ENCODE data around the gene EIF2AK3. TPM values are rescaled to one million over a fixed set of nuclear protein-coding genes. Genes with fewer than 3 reads are reported as not detected.
"Not testable (repeated sequence)": the region's sequence is repeated elsewhere in the genome, so short reads cannot be mapped to it uniquely, and the experiment has no call there.

EIF2AK3 gene
- total RNA-seq, 5 donors from 2014 or later (not counting 1 experiment from before 2014, with no cell fraction given): 20.3 to 33.8 (median 25.6) TPM

- Histone ChIP-seq H3K4me1 (ENCODE audit: control insufficient read depth in 1 of 2, extremely low read depth in 1 of 2, insufficient read depth in 2 of 2, low read length in 2 of 2) (no peaks in the 10 kb centered on the region), H3K27ac (ENCODE audit: low read length) (no peak overlapping the region), H3K36me3 (ENCODE audit: control insufficient read depth in 2 of 2, extremely low read depth in 1 of 2, insufficient read depth in 1 of 2, low read length in 1 of 2) (no peaks in the 10 kb centered on the region), H3K27me3 (replicated peaks in 1 of 2; ENCODE audit: control insufficient read depth in 2 of 2, extremely low read depth in 1 of 2, insufficient read depth in 2 of 2, low read length in 1 of 2) (no peaks in the 10 kb centered on the region), H3K4me3 (ENCODE audit: control insufficient read depth in 1 of 2, extremely low read depth in 1 of 2, low read length in 1 of 2) (no peak overlapping the region), H3K9me3 (no peaks in the 10 kb centered on the region)
- WGBS (ENCODE audit: insufficient coverage): no CpG with 5 or more reads among the region's 2 CpGs
- H3K36me3 Mint-ChIP-seq: no peaks in the 10 kb centered on the region
- no peaks in the 10 kb centered on the region for H3K27me3 Mint-ChIP-seq
- DNase-seq: no peak
- H3K4me1 Mint-ChIP-seq: no peaks in the 10 kb centered on the region
- no peak overlapping the region for H3K4me3 Mint-ChIP-seq
- no peak for ATAC-seq (replicated peaks in 1 of 4)
- ChIA-PET CTCF (interaction anchor here (0.8 to 0.9 kb wide), 3 partner anchors 13 to 83 kb away, joined by 3 read pairs; no protein-coding TSS in a partner anchor), POLR2A (no interaction called here)
- no peak overlapping the region for H3K27ac Mint-ChIP-seq
- H3K9me3 Mint-ChIP-seq: no peaks in the 10 kb centered on the region
These were observed 29.9 kb upstream of the EIF2AK3 start for GRCh38 chr2:88657131-88657530.

GRCh38 chr2:88656690-88657089, 29.4 kb upstream of the EIF2AK3 start:
- DNase-seq: no peak
- no peaks in the 10 kb centered on the region for H3K4me1 Mint-ChIP-seq
- ATAC-seq (replicated peaks in 1 of 4): no peak
- no peak overlapping the region for H3K4me3 Mint-ChIP-seq
- no peak overlapping the region for H3K4me3 ChIP-seq (ENCODE audit: control insufficient read depth in 1 of 2, extremely low read depth in 1 of 2, low read length in 1 of 2)
- no peaks in the 10 kb centered on the region for H3K36me3 ChIP-seq (ENCODE audit: control insufficient read depth in 2 of 2, extremely low read depth in 1 of 2, insufficient read depth in 1 of 2, low read length in 1 of 2)
- H3K9me3 ChIP-seq: no peaks in the 10 kb centered on the region
- H3K27me3 ChIP-seq (replicated peaks in 1 of 2; ENCODE audit: control insufficient read depth in 2 of 2, extremely low read depth in 1 of 2, insufficient read depth in 2 of 2, low read length in 1 of 2): no peaks in the 10 kb centered on the region
- H3K9me3 Mint-ChIP-seq: no peaks in the 10 kb centered on the region
- H3K27ac Mint-ChIP-seq: no peak overlapping the region
- H3K27me3 Mint-ChIP-seq: no peaks in the 10 kb centered on the region
- H3K4me1 ChIP-seq (ENCODE audit: control insufficient read depth in 1 of 2, extremely low read depth in 1 of 2, insufficient read depth in 2 of 2, low read length in 2 of 2): no peaks in the 10 kb centered on the region
- WGBS (ENCODE audit: insufficient coverage): 80% methylated on average over 1 of the region's 3 CpGs
- H3K27ac ChIP-seq (ENCODE audit: low read length): no peak overlapping the region
- ChIA-PET POLR2A (no interaction called here), CTCF (interaction anchor here (0.6 to 0.9 kb wide), 3 partner anchors 47 to 107 kb away, joined by 3 read pairs; no protein-coding TSS in a partner anchor)
- H3K36me3 Mint-ChIP-seq: no peaks in the 10 kb centered on the region

DNA sequence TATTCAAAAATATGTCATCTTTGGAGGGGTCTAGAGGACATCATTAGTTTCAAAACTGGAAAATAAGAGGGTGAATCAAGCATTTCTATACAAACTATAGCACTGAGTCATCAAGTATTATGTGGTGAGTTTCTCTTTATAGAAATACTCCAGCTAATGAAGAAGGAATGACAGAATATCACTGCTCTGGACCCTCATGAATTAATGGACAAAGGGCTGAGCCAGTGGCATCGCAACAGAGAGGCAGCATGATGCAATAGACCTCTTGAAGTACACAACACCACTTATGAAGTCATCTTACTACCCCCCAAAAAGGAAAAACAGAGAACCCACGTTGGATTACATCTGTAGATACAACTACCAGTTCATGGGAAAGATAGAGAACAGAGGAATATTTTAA, 27.4 kb upstream of the EIF2AK3 start:
- WGBS (ENCODE audit: insufficient coverage): no CpG with 5 or more reads among the region's 2 CpGs
- no peak overlapping the region for H3K27ac Mint-ChIP-seq
- H3K27me3 ChIP-seq (replicated peaks in 1 of 2; ENCODE audit: control insufficient read depth in 2 of 2, extremely low read depth in 1 of 2, insufficient read depth in 2 of 2, low read length in 1 of 2): no peaks in the 10 kb centered on the region
- POLR2A ChIA-PET: no interaction called here
- H3K4me3 ChIP-seq (ENCODE audit: control insufficient read depth in 1 of 2, extremely low read depth in 1 of 2, low read length in 1 of 2): no peak overlapping the region
- no peak overlapping the region for H3K4me3 Mint-ChIP-seq
- H3K9me3 Mint-ChIP-seq: no peaks in the 10 kb centered on the region
- H3K27me3 Mint-ChIP-seq: peaks cover 0 to 4% of the 10 kb centered on the region in 2 donors
- ATAC-seq (replicated peaks in 1 of 4): no peak
- no peaks in the 10 kb centered on the region for H3K36me3 ChIP-seq (ENCODE audit: control insufficient read depth in 2 of 2, extremely low read depth in 1 of 2, insufficient read depth in 1 of 2, low read length in 1 of 2)
- no peaks in the 10 kb centered on the region for H3K4me1 Mint-ChIP-seq
- CTCF ChIA-PET: no interaction called here
- no peak for DNase-seq
- H3K36me3 Mint-ChIP-seq: no peaks in the 10 kb centered on the region
- no peak overlapping the region for H3K27ac ChIP-seq (ENCODE audit: low read length)
- no peaks in the 10 kb centered on the region for H3K4me1 ChIP-seq (ENCODE audit: control insufficient read depth in 1 of 2, extremely low read depth in 1 of 2, insufficient read depth in 2 of 2, low read length in 2 of 2)
- H3K9me3 ChIP-seq: no peaks in the 10 kb centered on the region

DNA sequence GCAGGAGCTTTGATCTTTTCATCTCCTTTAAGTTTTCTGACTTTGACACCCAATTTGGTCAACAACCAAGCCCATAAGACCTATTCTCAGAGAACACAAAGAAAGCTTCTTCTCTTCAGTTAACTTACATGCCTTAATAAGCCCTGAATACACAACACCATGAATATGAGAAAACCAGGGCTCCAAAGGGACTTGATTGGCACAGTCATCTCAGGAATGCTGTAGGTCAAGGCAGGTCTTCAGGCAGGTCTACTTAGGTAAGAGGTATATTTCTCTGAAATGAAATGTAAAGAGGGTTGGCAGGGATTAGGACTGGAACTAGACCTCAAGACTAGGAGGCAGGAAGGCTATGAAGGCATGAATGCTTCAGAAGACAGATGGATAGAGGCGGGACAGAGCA, 24.4 kb upstream of the EIF2AK3 start:
- CTCF ChIA-PET: no interaction called here

GRCh38 chr2:88645291-88645882, 18.1 kb upstream of the EIF2AK3 start:
- H3K4me1 ChIP-seq (ENCODE audit: control insufficient read depth in 1 of 2, extremely low read depth in 1 of 2, insufficient read depth in 2 of 2, low read length in 2 of 2); ATAC-seq (replicated peaks in 1 of 4); H3K4me3 ChIP-seq (ENCODE audit: control insufficient read depth in 1 of 2, extremely low read depth in 1 of 2, low read length in 1 of 2); POLR2A ChIA-PET; H3K9me3 Mint-ChIP-seq; H3K4me3 Mint-ChIP-seq; H3K36me3 ChIP-seq (ENCODE audit: control insufficient read depth in 2 of 2, extremely low read depth in 1 of 2, insufficient read depth in 1 of 2, low read length in 1 of 2); H3K9me3 ChIP-seq; H3K27ac Mint-ChIP-seq; H3K27ac ChIP-seq (ENCODE audit: low read length); H3K27me3 Mint-ChIP-seq; H3K36me3 Mint-ChIP-seq; DNase-seq: not testable (repeated sequence)
- WGBS (ENCODE audit: insufficient coverage): 60% methylated on average over 1 of the region's 2 CpGs
- peaks cover 10 to 13% (median 10%) of the 10 kb centered on the region in 3 donors for H3K4me1 Mint-ChIP-seq
- CTCF ChIA-PET: interaction anchor here in 1 of 2 donors (0.7 to 0.8 kb wide), 2 partner anchors 267 to 585 kb away, joined by 3 read pairs; no protein-coding TSS in a partner anchor
- H3K27me3 ChIP-seq (replicated peaks in 1 of 2; ENCODE audit: control insufficient read depth in 2 of 2, extremely low read depth in 1 of 2, insufficient read depth in 2 of 2, low read length in 1 of 2): peaks cover 0 to 10% of the 10 kb centered on the region in 2 experiments

More for the DNA sequence above, 24.4 kb upstream of the EIF2AK3 start:
- no peak for ATAC-seq (replicated peaks in 1 of 4)
- Histone ChIP-seq H3K4me3 (ENCODE audit: control insufficient read depth in 1 of 2, extremely low read depth in 1 of 2, low read length in 1 of 2) (no peak overlapping the region), H3K4me1 (ENCODE audit: control insufficient read depth in 1 of 2, extremely low read depth in 1 of 2, insufficient read depth in 2 of 2, low read length in 2 of 2) (no peaks in the 10 kb centered on the region), H3K36me3 (ENCODE audit: control insufficient read depth in 2 of 2, extremely low read depth in 1 of 2, insufficient read depth in 1 of 2, low read length in 1 of 2) (no peaks in the 10 kb centered on the region), H3K27me3 (replicated peaks in 1 of 2; ENCODE audit: control insufficient read depth in 2 of 2, extremely low read depth in 1 of 2, insufficient read depth in 2 of 2, low read length in 1 of 2) (no peaks in the 10 kb centered on the region), H3K9me3 (no peaks in the 10 kb centered on the region), H3K27ac (ENCODE audit: low read length) (no peak overlapping the region)
- no CpG with 5 or more reads among the region's 1 CpG for WGBS (ENCODE audit: insufficient coverage)
- no peak for DNase-seq
- H3K4me1 Mint-ChIP-seq: no peaks in the 10 kb centered on the region
- no peak overlapping the region for H3K27ac Mint-ChIP-seq
- H3K36me3 Mint-ChIP-seq: no peaks in the 10 kb centered on the region
- H3K4me3 Mint-ChIP-seq: no peak overlapping the region
- H3K9me3 Mint-ChIP-seq: no peaks in the 10 kb centered on the region
- POLR2A ChIA-PET: no interaction called here
- peaks cover 0 to 4% of the 10 kb centered on the region in 2 donors for H3K27me3 Mint-ChIP-seq

GRCh38 chr2:88642278-88642677, 15.0 kb upstream of the EIF2AK3 start:
- ATAC-seq (replicated peaks in 1 of 4) (no peak), DNase-seq (no peak)
- WGBS (ENCODE audit: insufficient coverage): no CpG with 5 or more reads among the region's 3 CpGs
- ChIA-PET POLR2A (interaction anchor here (0.6 kb wide), 2 partner anchors 129 to 133 kb away, joined by 3 read pairs; no protein-coding TSS in a partner anchor), CTCF (interaction anchor here (0.6 kb wide), 2 partner anchors 30 to 181 kb away, joined by 3 to 6 read pairs; no protein-coding TSS in a partner anchor)
- Histone ChIP-seq H3K9me3 (peaks cover 3% of the 10 kb centered on the region), H3K36me3 (ENCODE audit: control insufficient read depth in 2 of 2, extremely low read depth in 1 of 2, insufficient read depth in 1 of 2, low read length in 1 of 2) (no peaks in the 10 kb centered on the region), H3K4me1 (ENCODE audit: control insufficient read depth in 1 of 2, extremely low read depth in 1 of 2, insufficient read depth in 2 of 2, low read length in 2 of 2) (no peaks in the 10 kb centered on the region), H3K27ac (ENCODE audit: low read length) (no peak overlapping the region), H3K4me3 (ENCODE audit: control insufficient read depth in 1 of 2, extremely low read depth in 1 of 2, low read length in 1 of 2) (no peak overlapping the region), H3K27me3 (replicated peaks in 1 of 2; ENCODE audit: control insufficient read depth in 2 of 2, extremely low read depth in 1 of 2, insufficient read depth in 2 of 2, low read length in 1 of 2) (peaks cover 0 to 10% of the 10 kb centered on the region in 2 experiments)
- peaks cover 0 to 7% (median 6%) of the 10 kb centered on the region in 3 donors for H3K9me3 Mint-ChIP-seq
- H3K4me1 Mint-ChIP-seq: peaks cover 15 to 31% (median 19%) of the 10 kb centered on the region in 3 donors
- H3K4me3 Mint-ChIP-seq: no peak overlapping the region
- H3K27me3 Mint-ChIP-seq: peaks cover 0 to 5% of the 10 kb centered on the region in 2 donors
- H3K36me3 Mint-ChIP-seq: peaks cover 7% of the 10 kb centered on the region
- no peak overlapping the region for H3K27ac Mint-ChIP-seq

Data from T-cell (primary cell).